Hypothalamus (tissue), 51 donors: ENCODE data around the gene ENC1.

Experiments
- DNase-seq, 51 donors: peaks; one replicate each; lab custom pipeline; 2025; lab: John Stamatoyannopoulos, UW

Gene ENC1

DNA sequence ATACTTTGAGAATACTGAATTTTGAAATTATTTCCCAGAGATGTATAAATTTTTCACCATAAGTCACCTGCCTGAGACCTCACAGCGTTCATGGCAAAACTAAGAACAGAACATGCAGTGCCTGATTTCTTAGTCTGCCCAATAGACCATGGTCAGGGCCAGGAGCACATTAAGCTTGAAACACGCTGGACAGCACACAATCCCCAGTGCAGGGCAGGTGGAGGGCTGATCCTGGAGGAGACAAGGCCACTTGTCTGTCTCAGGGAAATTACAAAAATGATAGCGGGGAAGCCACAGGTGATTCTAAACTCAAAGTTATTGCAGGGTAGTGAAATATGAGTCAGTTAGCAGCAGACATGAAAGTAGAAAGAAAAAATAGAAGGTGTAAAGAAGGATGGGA, 18.6 kb upstream of the ENC1 start:
- no peak for DNase-seq

DNA sequence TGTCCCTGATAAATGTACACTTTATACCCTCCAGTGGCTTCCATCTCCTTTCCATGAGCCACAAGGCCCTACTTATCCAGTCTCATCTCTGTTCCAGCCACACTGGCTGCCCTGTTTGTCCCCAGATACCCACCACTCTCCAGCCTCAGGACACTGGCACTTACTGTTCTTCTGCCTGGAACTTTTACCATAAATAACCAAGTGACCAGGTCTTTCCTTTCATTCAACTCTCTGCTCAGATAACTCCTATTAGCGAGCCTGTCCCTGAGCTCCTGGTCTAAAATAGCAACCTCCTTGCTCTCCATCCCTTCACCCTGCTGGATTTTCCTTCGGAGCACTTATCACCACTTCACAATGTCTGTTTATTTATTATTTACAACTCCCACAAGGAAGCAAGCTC, 16.6 kb upstream of the ENC1 start:
- DNase-seq = no peak

DNA sequence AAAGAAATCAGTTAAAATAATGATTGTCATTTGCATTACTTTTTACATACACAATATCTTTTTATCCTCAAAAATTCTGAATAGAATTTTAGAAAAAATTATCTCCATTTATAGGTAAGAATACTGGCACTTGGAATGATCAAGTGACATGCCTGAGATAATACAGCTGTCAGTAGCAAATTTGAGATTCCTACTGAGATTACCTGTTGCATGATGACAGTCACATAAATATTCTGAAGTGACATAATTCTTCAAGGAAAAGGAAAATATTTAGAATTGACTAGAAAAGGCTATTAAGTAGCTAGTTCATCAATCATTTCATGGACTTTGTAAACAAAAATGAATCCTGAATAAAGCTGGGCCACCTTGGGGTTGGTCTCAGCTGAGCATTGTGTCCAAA, 15.2 kb upstream of the ENC1 start:
- DNase-seq = no peak

DNA sequence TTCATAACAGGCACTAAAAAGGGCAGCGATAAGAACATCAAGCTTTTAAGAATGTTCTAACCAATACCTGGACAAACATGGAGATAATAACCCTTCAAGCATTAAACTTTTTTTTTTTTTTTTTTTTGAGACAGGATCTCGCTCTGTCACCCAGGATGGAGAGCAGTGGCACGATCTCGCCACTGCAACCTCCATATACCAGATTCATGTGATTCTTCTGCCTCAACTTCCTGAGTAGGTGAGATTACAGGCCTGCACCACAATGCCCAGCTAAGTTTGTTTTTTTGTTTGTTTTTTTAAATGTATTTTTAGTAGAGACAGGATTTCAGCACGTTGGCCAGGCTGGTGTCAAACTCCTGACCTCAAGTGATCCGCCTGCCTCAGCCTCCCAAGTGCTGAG, 14.7 kb upstream of the ENC1 start:
- DNase-seq = no peak

DNA sequence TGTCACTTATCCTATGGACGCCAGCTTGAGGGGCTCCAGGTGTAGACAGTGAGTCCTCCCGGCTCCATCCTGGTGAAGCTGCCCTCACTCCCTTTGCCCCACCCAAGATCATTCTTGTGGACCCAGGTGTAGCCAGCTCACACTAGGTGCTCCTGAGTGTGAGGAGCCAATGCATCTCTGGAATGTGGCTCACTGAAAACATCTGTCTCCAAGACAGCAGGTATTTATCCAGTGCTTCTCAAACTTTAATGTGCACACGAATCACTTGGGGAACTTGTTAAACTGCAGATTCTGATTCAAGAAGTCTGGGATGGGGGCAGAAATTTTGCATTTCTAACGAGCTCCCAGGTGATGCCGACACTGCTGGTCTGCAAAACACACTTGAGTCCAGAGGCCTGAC, 13.5 kb upstream of the ENC1 start:
- DNase-seq = no peak

DNA sequence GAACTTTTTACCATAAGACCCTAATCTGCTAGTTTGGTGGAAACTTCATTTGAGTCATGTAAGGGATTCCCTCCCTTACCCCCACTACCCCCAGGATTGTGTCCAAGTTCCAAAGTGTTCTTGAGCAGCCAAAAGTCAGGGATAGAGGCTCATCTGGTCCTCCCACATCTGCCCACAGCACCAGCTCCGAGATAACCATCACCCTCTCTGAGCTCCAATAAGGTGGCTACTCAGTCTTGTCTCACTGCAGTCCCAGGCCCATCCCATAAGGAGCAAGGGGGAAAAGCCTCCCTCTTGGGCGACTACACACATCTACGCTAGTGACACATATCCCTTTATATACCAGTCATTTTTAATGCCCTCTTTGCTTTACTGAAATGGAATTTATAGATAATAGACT, 12.0 kb upstream of the ENC1 start:
- no peak for DNase-seq

DNA sequence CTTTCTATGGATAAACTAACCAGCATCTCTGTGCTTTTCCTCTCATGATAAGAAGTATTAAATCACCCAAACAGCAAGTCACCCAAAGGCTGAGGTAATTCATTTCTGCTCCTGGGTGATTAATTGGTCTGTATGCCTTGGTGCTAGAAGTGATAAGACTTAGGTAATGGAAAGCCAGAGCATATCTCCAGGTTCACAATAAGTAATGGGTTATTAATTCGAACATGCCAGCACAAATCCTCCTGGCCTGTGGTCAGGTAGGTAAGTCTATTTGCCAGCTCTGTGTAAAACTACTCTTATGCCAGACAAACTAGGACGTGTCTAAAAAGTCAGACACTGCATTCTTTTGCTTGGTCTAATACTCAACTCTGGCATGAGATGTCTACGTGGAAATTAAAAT, 11.2 kb upstream of the ENC1 start:
- no peak for DNase-seq

DNA sequence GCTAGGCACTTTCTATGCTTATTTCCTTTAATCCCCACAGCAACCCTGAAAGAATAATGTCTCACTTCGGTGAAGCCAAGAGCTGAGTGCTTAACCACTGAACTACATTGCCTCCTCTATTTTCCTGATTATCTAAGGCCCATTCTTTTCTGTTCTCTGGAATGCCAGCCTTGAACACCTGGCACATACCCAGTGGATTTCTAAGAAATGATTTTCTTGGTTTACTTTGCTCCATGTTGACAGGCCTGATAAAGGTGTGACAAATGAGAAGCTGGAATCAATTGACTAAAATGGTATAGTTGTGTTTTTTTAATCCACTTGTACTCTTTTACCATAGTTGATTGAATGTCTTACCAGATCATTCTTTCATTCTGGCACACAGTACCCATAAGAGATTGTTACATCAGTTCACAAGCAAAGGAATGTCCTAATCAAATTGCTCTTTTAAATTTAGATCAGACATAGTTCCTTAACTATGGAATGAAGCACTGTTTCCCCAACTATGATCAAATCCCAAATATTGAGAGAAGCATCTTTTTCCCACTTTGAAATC, 9.0 kb upstream of the ENC1 start:
- no peak for DNase-seq

DNA sequence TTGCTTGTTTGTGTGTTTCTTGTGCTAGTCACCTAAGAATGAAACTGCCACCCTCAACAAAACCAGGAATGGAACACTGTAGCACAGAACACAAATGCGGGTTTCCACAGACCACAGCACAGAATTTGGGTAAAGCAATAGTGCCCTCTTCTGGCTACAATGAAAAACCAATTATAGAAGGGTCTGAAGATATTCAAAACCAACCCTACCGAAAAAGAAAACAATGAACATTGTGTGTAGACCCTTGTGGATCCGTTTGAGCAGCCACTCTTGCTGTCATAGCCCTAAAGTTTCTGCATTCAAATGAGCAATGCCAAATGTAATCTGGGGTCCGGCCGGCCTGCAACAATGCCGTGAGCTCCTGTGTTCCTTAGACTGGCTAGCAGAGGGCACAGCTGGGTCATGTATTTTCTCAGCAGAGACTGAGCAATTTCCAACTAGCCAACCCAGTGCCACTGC, 8.3 kb upstream of the ENC1 start:
- DNase-seq = peak in 14 of 51 donors; percentile 4 to 71 (median 26)

DNA sequence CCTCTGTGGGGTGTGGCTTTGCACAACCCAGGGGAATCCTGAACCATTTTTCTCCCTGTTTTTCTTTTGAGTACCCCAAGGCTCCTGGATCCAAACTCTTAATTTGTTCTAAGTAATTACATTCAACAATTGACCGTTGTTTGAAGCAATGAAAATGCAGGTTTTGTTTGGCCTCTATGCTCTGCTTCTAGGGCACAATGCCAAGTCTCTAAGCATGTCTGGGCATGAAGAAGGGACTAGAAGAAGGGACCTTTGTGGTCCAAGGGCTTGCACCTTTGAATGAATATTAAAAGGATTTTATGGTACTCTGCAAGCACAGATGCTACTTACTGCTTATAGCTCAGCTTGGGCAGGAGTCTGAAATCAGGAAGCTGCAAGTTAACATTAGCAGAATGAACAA, 6.6 kb upstream of the ENC1 start:
- DNase-seq = peak in 4 of 51 donors; percentile 2 to 27 (median 9)

DNA sequence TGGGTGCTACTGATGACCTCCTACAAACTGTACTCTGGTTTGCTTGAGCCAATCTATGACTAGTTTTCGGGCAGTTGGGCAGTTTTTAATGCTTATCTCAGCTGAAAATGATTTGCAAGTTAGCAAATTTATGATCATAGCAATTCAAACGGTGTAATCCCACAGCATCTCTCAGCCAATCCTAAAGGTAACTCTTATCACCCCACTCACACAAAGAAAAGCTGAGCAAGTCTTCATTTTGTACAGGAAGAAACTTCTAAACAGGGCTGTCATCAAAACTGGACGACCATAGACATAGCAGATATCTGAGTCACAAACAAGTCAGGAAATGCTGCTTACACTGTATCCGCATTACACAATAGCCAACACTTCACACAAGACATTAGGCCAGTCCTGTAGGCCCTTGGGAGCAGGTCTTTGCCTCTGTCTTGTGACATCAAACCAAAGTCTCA, 2.6 kb upstream of the ENC1 start:
- no peak for DNase-seq

DNA sequence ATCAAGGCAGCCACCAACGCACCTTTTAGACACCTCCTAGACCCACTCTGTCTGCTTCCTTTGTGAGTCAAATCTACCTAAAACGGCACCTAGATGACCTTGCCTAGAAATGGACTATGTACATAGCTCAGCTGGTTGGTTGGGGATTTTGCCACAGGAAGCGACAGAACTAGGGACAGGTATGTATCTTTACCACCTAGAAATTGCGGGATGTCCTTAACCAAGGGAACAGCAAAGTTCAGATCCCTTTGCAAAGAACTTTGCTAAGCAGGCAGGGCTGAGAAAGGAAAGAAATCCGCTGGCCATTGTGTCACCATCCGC, 2.0 kb upstream of the ENC1 start:
- no peak for DNase-seq

DNA sequence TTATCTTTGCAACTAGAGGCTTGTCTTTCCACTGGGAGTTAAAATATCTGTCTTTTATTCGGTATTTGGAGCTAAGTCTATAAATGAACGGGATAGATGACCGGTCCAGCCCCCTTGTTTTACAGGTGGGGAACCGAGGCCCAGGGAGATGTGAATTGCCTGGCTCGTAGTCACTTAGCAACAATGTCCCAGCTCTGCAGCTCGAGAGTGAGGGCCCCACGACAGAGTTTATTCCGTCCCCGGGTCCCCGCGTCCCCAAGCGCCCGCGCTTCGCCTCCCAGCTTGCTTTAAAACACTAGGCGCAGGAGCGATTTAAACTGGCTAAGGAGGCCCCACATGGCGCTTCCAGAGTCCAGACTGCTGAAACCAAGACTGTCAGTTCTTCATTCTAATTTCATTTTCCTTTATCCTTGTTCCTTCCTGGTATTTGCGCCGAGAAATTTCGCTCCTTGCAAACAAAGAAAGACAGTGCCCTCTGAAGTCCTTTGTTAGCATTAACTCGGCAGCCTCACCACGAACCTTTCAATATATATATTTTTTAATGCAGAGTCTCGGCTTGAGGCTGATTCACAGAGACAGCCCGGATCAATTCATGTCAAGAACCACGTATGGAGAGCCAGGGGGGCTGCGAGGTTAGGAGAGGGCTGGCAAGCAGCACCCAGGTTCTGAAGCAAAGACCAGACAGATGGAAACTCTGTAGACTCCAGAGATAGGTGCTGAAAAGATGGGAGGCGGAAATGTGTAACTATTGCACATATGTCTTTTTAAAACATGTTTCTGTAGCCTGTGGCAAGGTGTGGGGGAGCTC, 1.4 kb upstream of the ENC1 start:
- peak in 30 of 51 donors; percentile 7 to 77 (median 26) for DNase-seq

DNA sequence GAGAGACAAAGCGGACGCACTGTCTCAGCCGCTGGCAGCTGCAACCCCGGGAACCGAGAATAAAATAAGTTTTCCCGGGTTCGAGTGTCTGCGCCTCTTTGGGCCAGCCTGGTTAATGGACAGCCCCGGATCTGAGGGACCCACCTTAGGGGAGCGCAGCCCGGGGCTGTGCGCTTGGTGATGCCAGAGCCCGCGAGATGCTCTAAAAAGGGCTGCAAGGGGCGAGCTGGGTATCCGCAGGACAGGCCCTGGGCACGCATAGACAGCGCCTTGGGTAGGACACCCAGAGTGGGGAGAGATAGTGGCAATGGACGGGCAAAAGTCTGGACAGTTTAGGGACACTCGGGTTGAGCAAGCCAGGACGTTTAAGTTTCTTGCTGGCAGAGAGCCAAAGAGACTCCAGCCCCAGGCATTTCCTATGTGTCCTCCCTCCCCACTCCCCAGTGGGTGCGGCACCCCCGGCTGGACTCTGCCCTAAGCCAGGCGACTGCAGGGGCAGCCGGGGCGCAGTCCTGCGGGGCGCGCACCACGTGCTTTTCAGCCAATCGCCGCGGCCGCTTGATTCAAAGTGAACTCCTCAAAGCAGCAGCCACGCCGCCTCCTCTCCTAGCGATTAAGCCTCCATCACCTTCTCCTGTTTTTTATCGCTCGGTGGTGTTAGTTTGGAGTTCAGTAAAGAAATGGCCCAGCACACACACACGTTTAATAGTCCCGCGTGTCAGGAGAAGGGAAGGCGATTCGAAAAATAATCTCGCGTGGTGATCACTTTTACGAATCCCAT, 616 bp upstream of the ENC1 start:
- peak in 48 of 51 donors; percentile 18 to 79 (median 50) for DNase-seq

DNA sequence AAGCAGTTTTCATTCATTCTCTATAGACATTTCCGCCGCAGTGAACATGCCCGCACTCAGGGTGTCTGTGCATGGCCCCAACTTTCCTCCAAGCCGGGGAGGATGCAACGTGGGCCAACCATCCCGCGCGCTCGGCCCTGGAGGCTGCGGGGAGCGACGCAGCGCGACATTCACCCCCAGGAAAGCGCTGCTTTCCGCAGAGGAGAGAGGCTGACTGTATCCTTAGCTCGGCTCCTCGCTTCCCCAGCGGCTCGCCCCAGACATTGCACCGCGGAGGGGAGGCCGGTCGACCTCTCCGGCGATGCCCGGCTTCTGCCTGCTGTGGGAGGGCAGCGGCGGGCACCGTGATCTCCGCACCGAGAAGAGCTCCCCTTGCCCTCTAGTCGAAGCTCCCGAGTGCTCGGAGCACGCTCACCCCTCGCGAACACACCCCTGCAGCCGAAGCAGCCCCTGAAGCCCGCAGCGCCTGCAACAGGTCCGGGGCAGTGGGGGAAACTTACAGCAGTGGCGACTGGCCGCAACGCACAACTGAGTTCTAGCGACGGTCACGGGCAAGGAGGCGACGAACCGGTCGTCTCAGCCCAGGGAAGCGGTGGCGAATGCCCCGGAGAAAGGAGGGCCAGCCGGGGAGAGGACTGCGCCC, 600 bp downstream of the ENC1 start:
- peak in 30 of 51 donors; percentile 19 to 74 (median 42) for DNase-seq

DNA sequence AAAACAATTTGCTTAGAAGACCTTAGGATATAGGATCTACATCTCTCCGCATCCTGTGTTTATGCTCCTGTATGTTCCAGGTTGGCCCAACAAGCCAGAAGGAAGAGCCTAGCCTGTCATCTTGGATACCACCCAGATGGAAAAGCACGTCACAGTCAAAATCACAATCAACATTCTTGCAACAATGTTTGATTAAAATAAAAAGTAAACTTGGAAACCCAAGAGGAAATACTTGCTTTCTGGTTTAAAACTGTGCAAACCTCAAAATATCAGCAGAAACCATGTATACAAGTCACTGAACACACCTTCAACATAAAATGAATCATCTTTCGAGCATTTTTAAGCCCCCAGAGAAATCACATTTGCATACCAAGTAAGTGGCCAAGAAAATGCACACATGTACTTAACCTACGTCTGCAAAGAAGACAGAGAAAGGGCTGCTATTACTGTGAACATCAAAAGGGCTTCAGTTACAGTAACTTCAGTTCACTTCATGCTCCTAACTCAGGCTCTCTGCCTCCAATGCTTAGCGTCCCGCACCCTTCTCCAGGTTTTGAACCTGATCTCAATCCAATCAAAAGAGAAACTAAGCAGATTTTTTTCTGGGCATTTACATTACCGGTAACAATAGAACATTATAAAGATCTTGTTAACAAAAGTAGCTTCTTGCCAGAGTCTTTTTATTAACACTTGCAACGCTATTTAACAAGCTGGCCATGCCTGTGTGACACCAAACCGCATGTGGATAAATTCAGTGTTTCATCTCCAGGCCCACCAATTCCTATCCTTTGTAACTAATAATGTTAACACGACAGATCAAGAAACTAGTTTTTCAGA, 1.3 kb downstream of the ENC1 start:
- DNase-seq = peak in 1 of 51 donors; percentile 71

DNA sequence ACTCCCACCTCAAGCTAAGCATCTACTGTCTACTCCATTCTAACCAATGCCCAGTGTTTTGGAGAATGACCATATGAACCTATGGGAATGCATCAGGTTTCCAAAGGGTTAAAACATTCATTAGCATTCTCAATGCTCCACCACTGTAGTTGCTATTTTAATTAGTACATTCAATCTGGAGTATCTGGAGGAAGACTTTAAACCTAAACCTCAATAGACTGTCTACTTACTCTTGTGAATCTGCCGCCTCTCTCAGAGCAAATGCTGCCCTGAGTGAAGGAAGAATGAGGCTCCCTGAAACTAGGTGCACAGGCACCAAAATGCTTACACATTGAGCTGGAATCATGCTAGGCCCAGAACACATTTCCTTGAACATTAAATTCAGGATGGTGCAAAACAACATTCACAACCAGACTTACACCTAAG, 2.0 kb downstream of the ENC1 start:
- no peak for DNase-seq

DNA sequence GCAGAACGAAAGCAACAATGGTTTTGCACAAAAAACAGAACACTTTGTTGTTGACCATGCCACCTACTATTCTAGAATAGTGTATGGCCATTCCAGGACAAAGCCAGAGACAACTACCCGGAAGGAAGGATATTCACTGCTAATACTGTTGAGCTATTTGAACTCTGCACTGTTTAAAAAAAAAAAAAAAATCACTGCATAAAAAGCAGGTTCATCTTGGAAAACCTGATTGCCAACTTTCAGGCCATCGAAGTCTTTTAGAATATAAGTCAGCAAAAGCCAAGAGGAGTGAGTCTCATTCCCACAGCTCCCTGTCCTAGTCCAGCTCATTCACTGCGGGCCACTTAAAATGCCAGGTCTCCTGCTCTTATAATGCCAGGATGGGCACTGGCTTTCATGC, 4.0 kb downstream of the ENC1 start:
- DNase-seq = no peak

DNA sequence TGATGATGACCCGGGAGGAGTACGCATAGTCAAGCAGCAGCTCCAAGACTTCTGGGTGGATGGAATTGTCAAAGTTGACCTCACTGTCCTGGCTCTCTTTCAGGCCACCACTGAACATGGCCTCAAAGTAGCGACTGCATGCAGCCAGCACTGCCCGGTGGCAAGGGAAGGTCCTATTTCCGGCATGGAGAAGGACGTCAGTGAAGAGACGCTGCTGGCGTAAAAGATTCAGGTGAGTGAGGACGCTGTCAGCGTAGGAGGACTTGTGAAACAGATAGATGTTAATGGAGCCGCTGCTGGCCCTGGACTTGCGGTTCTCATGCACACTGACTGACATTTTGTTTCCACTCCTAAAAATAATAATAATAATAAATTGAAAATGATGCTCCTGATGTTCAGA, 4.4 kb downstream of the ENC1 start:
- no peak for DNase-seq

DNA sequence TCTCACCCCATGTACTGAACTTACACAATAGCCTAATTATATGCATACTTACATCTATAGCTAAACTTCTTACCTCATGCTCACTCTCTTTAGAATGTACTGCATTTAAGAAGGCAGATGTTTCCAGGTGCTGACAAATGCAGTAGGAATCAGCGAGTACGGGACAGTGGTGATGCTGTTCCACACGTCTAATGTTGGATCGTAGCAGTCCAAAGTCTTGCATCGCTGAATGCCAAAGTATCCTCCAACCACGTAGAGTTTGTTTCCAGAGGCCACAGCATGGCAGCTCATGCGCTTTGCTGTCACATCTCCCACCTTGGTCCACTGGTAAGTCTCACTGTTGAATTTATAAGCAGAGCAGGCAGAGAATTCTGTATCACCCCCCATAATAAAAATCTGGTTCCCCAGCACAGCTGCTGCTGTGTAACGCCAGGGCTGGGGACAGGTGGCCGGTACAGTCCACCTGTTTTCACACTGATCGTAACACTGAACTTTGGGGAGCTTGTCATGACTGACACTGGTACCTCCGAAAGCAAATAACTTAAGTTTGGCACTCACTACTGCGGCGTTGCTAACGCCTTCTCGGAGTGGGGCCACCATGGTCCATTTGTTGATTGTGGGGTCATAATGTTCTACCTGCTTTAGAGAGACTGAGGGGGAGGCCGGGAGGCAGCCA, 5.8 kb downstream of the ENC1 start:
- no peak for DNase-seq
